Myocyte (in vitro differentiated cells): ENCODE results near the gene SRSF7. TPM values are rescaled to one million over a fixed set of nuclear protein-coding genes. Genes with fewer than 3 reads are reported as not detected.
"Not testable (repeated sequence)": the region's sequence is repeated elsewhere in the genome, so short reads cannot be mapped to it uniquely, and the experiment has no call there.

ENCODE experiments used
- DNase-seq: peaks from one replicate; pipeline ENCODE4 v3.0.0-alpha.2; 2012; ENCODE audit warnings: low read depth
- total RNA-seq: library from RNA; depleted of rRNA; stranded (reverse); fragments of >200 nt; gene quantifications from 2 replicates; pipeline ENCODE4 v1.2.3, GENCODE V29; 2014

Gene SRSF7
- total RNA-seq, 1 donor from 2014 or later, result 68.9 TPM

GRCh38 chr2:38754506-38754905, 3.3 kb upstream of the SRSF7 start:
- DNase-seq, result no peak

GRCh38 chr2:38754049-38754448, 2.9 kb upstream of the SRSF7 start:
- no peak for DNase-seq

GRCh38 chr2:38751596-38752410, 642 bp upstream of the SRSF7 start:
- DNase-seq, result no peak

- DNase-seq, result peak; percentile 53
Measured at GRCh38 chr2:38750011-38750890, 910 bp downstream of the SRSF7 start.

GRCh38 chr2:38748943-38749804, 2.0 kb downstream of the SRSF7 start:
- no peak for DNase-seq

GRCh38 chr2:38748391-38748790, 2.8 kb downstream of the SRSF7 start:
- DNase-seq, result no peak

GRCh38 chr2:38747819-38748218, 3.3 kb downstream of the SRSF7 start:
- DNase-seq, result no peak

- no peak for DNase-seq
Measured at GRCh38 chr2:38747007-38747424, 4.1 kb downstream of the SRSF7 start.

- no peak for DNase-seq
Measured at GRCh38 chr2:38745267-38745666, 5.9 kb downstream of the SRSF7 start.

GRCh38 chr2:38744399-38744780, 6.8 kb downstream of the SRSF7 start:
- DNase-seq, result no peak

- no peak for DNase-seq
Measured at GRCh38 chr2:38743672-38744398, 7.3 kb downstream of the SRSF7 start.

- DNase-seq, result no peak
Measured at GRCh38 chr2:38742797-38743559, 8.2 kb downstream of the SRSF7 start.

- DNase-seq, result peak; percentile 54
Measured at GRCh38 chr2:38740851-38741731, 10.1 kb downstream of the SRSF7 start.

GRCh38 chr2:38739524-38739923, 11.6 kb downstream of the SRSF7 start:
- no peak for DNase-seq

- no peak for DNase-seq
Measured at GRCh38 chr2:38737925-38738324, 13.2 kb downstream of the SRSF7 start.

GRCh38 chr2:38737000-38737698, 14.0 kb downstream of the SRSF7 start:
- DNase-seq, result not testable (repeated sequence)

- no peak for DNase-seq
Measured at GRCh38 chr2:38735999-38736320, 15.2 kb downstream of the SRSF7 start.

GRCh38 chr2:38734299-38735058, 16.7 kb downstream of the SRSF7 start:
- DNase-seq, result no peak
